Adipose tissue (tissue), 3 donors: ENCODE measurements around the gene MINPP1. TPM values are rescaled to one million over a fixed set of nuclear protein-coding genes. Genes with fewer than 3 reads are reported as not detected.
A peak's percentile ranks its signal among the peaks of the same experiment; 100 is the strongest.
"Not testable (repeated sequence)": the region's sequence is repeated elsewhere in the genome, so short reads cannot be mapped to it uniquely, and the experiment has no call there.

Experiments
- H3K27ac ChIP-seq: one replicate; pipeline ENCODE4 v1.5.1; 2013; ENCODE audit warnings: low read depth, low read length
- WGBS, 3 donors: extraction: QIAGEN DNeasy Blood & Tissue Kit; methylation state at CpG; one replicate each; pipeline ENCODE4 v1.1.7; 2013; 5-methylcytosine and 5-hydroxymethylcytosine counted together
- polyA plus RNA-seq, 3 donors: library from polyadenylated mRNA; stranded (reverse); fragments of 200-250 nt; gene quantifications; one replicate each; pipeline ENCODE4 v1.2.3, GENCODE V29; 2013
- donor health status: healthy with polysubstance abuse.
- donor health status: Bipolar disorder and iron deficiency.
- donor health status: healthy.

MINPP1 gene, protein sequence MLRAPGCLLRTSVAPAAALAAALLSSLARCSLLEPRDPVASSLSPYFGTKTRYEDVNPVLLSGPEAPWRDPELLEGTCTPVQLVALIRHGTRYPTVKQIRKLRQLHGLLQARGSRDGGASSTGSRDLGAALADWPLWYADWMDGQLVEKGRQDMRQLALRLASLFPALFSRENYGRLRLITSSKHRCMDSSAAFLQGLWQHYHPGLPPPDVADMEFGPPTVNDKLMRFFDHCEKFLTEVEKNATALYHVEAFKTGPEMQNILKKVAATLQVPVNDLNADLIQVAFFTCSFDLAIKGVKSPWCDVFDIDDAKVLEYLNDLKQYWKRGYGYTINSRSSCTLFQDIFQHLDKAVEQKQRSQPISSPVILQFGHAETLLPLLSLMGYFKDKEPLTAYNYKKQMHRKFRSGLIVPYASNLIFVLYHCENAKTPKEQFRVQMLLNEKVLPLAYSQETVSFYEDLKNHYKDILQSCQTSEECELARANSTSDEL
- polyA plus RNA-seq, result 1 to 10 TPM; 4.7 to 7.3 (median 6.5) TPM

DNA sequence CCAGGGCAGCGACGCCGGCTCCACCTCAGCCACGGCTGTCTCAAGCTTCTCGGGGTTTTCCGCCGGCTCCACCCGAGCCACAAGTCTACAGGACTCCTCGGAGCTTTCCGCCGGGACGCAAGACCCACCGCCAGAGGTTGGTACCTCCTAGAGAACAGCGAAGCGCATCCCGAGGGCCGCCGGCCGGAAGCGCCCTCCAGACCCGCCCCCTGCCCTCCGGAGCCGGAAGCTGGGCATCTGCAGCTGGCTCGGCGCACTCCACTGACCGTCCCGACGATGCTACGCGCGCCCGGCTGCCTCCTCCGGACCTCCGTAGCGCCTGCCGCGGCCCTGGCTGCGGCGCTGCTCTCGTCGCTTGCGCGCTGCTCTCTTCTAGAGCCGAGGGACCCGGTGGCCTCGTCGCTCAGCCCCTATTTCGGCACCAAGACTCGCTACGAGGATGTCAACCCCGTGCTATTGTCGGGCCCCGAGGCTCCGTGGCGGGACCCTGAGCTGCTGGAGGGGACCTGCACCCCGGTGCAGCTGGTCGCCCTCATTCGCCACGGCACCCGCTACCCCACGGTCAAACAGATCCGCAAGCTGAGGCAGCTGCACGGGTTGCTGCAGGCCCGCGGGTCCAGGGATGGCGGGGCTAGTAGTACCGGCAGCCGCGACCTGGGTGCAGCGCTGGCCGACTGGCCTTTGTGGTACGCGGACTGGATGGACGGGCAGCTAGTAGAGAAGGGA, at the start of gene MINPP1:
MINPP1 (plus strand) TSS at position 254 of the 726 bp plus-strand sequence; CDS start at position 277, 23 bp downstream.
- peak within 1 kb of the TSS; percentile 21 for H3K27ac ChIP-seq
- WGBS, 3 donors, result 0 to 1% (median 0%) methylated on average over 69 to 74 of the region's 74 CpGs

GRCh38 chr10:87456586-87457220, 48.0 kb upstream of the MINPP1 start:
- not testable (repeated sequence) for H3K27ac ChIP-seq
- WGBS, 3 donors, result no CpG with 5 or more reads among the region's 1 CpG

DNA sequence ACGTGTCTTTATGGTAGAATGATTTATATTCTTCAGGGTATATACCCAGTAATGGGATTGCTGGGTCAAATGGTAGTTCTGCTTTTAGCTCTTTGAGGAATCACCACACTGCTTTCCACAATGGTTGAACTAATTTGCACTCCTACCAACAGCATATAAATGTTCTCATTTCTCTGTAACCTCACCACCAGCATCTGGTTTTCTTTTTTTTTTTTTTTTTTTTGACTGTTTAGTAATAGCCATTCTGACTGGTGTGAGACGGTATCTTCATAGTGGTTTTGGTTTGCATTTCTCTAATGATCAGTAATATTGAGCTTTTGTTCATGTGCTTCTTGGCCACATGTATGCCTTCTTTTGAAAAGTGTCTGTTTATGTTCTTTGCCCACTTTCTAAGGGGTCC, 42.9 kb upstream of the MINPP1 start:
- 86 to 100% (median 89%) methylated on average over 1 of the region's 2 CpGs for WGBS, 3 donors
- H3K27ac ChIP-seq, result not testable (repeated sequence)

- H3K27ac ChIP-seq, result not testable (repeated sequence)
- 59 to 84% (median 75%) methylated on average over 1 to 2 of the region's 3 CpGs for WGBS, 3 donors
These were observed 37.8 kb upstream of the MINPP1 start for GRCh38 chr10:87466849-87467248.

GRCh38 chr10:87488733-87489132, 16.0 kb upstream of the MINPP1 start:
- WGBS, 3 donors, result 45 to 75% methylated on average over 1 of the region's 1 CpG; no CpG with 5 or more reads in 1 of the 3 donors
- H3K27ac ChIP-seq, result not testable (repeated sequence)

GRCh38 chr10:87490285-87490684, 14.4 kb upstream of the MINPP1 start:
- not testable (repeated sequence) for H3K27ac ChIP-seq
- WGBS, 3 donors, result no CpG with 5 or more reads among the region's 3 CpGs

DNA sequence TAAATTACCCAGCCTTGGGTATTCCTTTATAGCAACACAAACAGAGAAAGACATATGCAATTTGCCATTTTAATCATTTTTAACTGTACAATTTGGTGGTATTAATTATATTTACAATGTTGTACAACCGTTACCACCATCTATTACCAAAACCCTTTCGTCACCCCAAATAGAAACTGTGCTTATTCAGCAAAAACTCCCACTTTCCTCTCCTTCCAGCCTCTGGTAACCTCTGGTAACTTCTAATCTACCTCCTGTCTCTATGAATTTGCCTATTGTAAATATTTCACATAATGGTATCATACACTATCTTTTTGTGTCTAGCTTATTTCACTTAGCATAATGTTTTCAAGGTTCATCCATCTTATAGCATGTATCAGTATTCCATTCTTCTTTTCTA, 12.2 kb upstream of the MINPP1 start:
- not testable (repeated sequence) for H3K27ac ChIP-seq
- 95 to 98% (median 96%) methylated on average over 2 of the region's 2 CpGs for WGBS, 3 donors

DNA sequence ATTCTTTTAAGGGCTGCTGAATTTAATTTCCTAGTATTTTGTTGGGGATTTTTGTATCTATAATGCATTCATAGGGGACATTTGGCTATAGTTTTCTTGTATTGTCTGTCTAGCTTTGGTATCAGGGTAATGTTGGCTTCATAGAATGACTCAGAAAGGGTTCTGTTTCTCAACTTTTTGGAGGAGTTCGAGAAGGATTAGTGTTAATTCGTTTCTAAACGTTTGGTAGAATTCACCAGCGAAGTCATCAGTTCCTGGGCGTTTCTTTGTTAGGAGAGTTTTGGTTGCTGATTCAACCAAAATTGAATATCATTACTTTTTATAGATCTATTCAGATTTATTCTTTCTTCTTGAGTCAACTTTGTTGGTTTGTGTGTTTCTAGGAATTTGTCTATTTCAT, 9.2 kb upstream of the MINPP1 start:
- not testable (repeated sequence) for H3K27ac ChIP-seq
- 83 to 91% (median 86%) methylated on average over 4 to 5 of the region's 5 CpGs for WGBS, 3 donors

DNA sequence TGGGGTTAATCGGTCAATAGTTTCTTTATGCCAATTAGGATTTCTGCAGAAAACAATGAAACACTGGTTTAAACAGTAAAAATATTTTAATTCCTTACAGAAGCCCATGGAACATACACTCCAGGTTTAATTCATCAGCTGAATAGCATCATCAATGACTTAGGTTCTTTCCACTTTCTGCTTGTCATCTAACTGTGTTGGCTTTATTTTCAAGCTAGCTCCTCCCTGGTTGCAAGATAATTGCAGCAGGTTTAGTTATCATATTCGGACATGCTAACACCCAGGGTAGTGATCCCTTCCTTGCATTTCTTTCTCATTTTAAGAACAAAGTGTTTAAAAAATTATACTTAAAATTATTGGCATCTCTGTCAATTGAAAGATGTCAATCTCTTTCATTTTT, 7.3 kb upstream of the MINPP1 start:
- not testable (repeated sequence) for H3K27ac ChIP-seq
- WGBS, 3 donors, result 90 to 94% (median 92%) methylated on average over 2 of the region's 2 CpGs

- 22 to 75% (median 59%) methylated on average over 1 of the region's 4 CpGs for WGBS, 3 donors
These were observed 6.4 kb upstream of the MINPP1 start for GRCh38 chr10:87498106-87498789.

DNA sequence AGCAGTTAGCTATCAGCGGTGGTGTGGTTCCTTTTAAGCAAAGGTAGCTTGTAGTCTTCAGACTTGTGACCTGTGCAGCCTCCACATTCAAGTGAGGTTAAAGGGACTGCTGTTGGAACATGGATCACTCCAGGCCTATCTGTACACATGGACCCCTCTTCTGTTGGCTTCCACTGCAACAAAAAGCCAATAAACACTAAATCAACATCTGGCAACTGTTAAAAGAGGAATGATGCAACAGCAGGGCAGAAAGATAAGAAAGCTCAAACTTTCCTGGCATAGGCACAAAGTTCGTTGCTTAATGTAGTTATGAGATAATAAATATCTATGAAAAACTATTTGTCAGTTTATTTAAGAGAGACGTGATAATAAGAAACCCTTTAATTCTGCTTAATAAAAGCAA, 4.0 kb upstream of the MINPP1 start:
- WGBS, 3 donors, result 17 to 42% (median 40%) methylated on average over 3 of the region's 3 CpGs
- no peak overlapping the region for H3K27ac ChIP-seq

More at GRCh38 chr10:87498106-87498789, 6.4 kb upstream of the MINPP1 start:
- not testable (repeated sequence) for H3K27ac ChIP-seq

DNA sequence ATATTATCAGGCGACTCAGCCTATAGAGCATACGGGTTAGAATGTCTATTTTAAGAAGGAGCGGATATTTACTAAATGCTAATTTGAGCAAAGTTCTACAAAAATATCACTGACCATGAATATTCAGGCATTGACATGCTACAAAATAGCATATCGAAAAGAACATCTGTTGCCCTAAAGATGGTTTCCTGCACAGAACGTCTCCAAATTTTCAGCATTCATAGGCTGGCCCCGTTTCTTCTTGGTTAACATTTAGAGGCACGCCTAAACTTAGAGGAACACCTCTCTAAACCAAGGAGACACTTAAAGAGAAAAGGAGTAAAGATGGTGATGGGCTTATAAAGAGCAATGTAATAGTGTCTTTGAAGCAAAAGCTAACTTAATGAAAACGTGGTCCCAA, 1.3 kb upstream of the MINPP1 start:
- WGBS, 3 donors, result 91 to 95% (median 95%) methylated on average over 8 of the region's 8 CpGs
- H3K27ac ChIP-seq, result no peak overlapping the region

GRCh38 chr10:87503886-87504285, 807 bp upstream of the MINPP1 start:
- no peak overlapping the region for H3K27ac ChIP-seq
- 69 to 83% (median 78%) methylated on average over 6 of the region's 6 CpGs for WGBS, 3 donors

DNA sequence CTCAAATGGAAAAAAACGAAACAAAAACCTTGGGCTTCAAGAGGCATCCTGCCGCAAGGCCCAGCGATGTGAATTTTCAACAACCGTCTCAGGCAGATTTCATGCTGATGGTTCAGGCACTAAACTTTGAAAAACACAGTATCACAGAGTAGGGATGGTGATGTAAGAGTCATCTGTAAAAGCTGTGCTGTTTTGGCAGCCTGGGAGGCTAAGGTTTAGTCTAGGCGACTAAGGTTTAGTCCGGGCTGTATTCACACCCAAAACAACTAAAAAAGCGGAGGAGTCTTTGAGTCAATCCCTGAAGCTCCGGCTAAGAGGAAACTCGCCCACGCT, 420 bp upstream of the MINPP1 start:
- peak overlapping the region; percentile 21 for H3K27ac ChIP-seq
- 3 to 12% (median 8%) methylated on average over 10 of the region's 10 CpGs for WGBS, 3 donors

- 1 to 2% (median 1%) methylated on average over 34 to 41 of the region's 41 CpGs for WGBS, 3 donors
- no peak overlapping the region for H3K27ac ChIP-seq
These were observed 846 bp downstream of the MINPP1 start for GRCh38 chr10:87505366-87506111.

DNA sequence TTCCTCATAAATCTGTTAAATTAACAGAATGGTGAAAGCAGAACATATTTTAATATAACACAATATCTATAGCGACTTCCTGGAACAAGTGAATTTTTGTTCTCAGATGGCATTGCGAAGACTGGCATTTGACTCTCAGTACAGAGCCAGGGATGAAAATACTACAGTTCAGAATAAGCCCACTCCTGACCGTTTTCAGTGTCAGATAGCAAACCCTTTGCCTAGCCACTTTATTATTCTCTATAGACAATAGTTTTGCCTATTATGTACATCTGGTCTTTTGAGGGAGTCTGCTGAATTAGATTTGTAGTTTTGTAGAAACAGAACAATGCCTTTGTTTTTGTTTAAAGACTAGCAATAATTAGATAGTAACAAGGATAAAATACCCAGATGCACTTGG, 2.3 kb downstream of the MINPP1 start:
- 75 to 91% (median 89%) methylated on average over 3 of the region's 3 CpGs for WGBS, 3 donors
- H3K27ac ChIP-seq, result no peak overlapping the region

DNA sequence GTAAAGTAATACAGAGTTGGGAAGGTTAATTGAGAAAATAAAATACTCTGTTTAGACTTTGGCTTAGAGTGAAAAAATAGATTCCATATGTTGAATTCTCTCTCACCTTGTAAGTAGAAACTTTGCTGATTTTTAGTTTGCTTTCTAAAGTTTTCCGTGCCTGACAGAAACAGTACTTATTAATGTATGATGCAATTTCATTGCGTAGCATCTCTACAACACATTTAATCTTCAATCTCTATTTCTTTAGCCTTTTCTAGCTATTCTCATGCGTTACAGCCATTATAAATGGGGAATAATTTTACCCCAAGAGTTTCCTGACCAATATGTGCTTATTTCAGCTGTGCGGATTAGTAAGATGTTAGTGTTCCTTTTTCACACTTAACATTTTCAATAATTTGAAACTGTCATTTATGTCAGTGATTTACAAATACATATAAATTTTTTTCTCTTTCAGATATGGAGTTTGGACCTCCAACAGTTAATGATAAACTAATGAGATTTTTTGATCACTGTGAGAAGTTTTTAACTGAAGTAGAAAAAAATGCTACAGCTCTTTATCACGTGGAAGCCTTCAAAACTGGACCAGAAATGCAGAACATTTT, 3.3 kb downstream of the MINPP1 start:
- 79 to 91% (median 88%) methylated on average over 5 of the region's 5 CpGs for WGBS, 3 donors

DNA sequence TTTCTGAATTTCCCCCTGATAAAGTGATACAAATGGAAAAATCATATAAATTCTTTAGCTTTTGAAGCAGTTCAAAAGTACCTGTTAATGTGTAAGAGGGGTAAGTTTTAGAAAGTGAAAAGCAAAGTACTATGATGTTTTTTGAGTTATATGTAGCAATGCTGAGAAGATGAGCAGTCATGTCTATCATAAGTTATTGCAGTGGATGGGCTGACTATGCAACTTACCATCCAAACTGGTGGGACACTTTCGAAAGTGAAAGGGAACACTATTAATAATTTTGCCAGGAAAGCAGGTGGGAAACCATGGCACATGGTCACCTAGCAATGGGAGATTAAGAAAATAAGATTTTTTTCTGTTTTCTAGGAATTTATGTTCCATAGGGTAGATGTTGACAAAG, 4.1 kb downstream of the MINPP1 start:
- WGBS, 3 donors, result 90 to 94% (median 93%) methylated on average over 1 of the region's 1 CpG
- no peak overlapping the region for H3K27ac ChIP-seq

More for the DNA sequence above, 3.3 kb downstream of the MINPP1 start:
- H3K27ac ChIP-seq, result no peak overlapping the region
